ENCODE data around the gene ZNF407. TPM values are rescaled to one million over a fixed set of nuclear protein-coding genes. Genes with fewer than 3 reads are reported as not detected.

ZNF407 gene
- total and polyA plus RNA-seq, 2 of the 13 experiments (the other 11 are each of a cell fraction or from before 2014, with no cell fraction given): 2.3 to 8.7 TPM

DNA sequence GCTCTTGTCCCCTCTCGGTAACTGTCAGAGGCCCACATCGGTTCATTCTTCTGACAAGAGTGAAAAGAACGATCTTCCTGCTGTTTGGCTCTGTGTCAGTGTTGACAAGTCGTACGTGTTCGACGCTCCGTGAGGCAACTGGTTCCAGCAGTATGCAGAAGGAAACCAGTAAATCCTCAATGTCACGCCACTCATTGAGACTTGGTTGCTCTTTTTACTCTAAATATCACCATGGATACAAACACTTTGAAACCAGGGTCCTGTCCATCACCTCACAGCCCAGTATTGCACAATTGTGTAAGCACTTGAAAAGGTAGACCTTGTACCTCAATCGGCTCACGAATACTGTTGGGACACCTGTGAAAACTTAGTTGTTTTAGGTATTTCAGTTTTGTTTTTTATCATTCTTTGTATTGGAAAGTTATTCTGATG is 136.4 kb downstream of the ZNF407 start (continued):
- TF ChIP-seq CHD4 (IDR thresholded peaks at IDR 0.05; ENCODE audit: borderline replicate concordance, low read length) (no peak), SYNCRIP (IDR thresholded peaks at IDR 0.05; ENCODE audit: insufficient read depth, low read depth, low read length) (no peak), BCL6 (CRISPR knock-in tag; IDR thresholded peaks at IDR 0.05) (peak; percentile 56), KMT2B (CRISPR knock-in tag; IDR thresholded peaks at IDR 0.05) (no peak; the same call in 1 of the 2 replicates), RXRA (CRISPR knock-in tag; IDR thresholded peaks at IDR 0.05) (no peak; the same call in 1 of the 2 replicates), POGZ (CRISPR knock-in tag; IDR thresholded peaks at IDR 0.05) (peak; percentile 84), ZNF674 (CRISPR knock-in tag; IDR thresholded peaks at IDR 0.05; ENCODE audit: low read depth) (no peak), ZNF451 (CRISPR knock-in tag; IDR thresholded peaks at IDR 0.05) (no peak), ZNF569 (CRISPR knock-in tag; IDR thresholded peaks at IDR 0.05; ENCODE audit: borderline replicate concordance) (no peak), TCF7 (IDR thresholded peaks at IDR 0.05; ENCODE audit: low read depth) (peak; percentile 86), KDM5A (IDR thresholded peaks at IDR 0.05; ENCODE audit: borderline replicate concordance, low read length) (peak; percentile 32; the same call in 1 of the 2 replicates), PHF21A (CRISPR knock-in tag; IDR thresholded peaks at IDR 0.05) (peak; percentile 87), AKAP8 (CRISPR knock-in tag; IDR thresholded peaks at IDR 0.05) (no peak), ATF7 (IDR thresholded peaks at IDR 0.05) (no peak), ATF7 (CRISPR knock-in tag; IDR thresholded peaks at IDR 0.05) (no peak), PAXIP1 (CRISPR knock-in tag; conservative IDR thresholded peaks at IDR 0.05) (peak; percentile 95), PHF5A (CRISPR knock-in tag; IDR thresholded peaks at IDR 0.05; ENCODE audit: low read depth, unreplicated experiment) (no peak)
- TF ChIP-seq, protein P1, sequence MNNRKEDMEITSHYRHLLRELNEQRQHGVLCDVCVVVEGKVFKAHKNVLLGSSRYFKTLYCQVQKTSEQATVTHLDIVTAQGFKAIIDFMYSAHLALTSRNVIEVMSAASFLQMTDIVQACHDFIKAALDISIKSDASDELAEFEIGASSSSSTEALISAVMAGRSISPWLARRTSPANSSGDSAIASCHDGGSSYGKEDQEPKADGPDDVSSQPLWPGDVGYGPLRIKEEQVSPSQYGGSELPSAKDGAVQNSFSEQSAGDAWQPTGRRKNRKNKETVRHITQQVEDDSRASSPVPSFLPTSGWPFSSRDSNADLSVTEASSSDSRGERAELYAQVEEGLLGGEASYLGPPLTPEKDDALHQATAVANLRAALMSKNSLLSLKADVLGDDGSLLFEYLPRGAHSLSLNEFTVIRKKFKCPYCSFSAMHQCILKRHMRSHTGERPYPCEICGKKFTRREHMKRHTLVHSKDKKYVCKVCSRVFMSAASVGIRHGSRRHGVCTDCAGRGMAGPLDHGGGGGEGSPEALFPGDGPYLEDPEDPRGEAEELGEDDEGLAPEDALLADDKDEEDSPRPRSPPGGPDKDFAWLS (CRISPR knock-in tag; IDR thresholded peaks at IDR 0.05; ENCODE audit: borderline replicate concordance): no peak
- TF ChIP-seq, protein P2, sequence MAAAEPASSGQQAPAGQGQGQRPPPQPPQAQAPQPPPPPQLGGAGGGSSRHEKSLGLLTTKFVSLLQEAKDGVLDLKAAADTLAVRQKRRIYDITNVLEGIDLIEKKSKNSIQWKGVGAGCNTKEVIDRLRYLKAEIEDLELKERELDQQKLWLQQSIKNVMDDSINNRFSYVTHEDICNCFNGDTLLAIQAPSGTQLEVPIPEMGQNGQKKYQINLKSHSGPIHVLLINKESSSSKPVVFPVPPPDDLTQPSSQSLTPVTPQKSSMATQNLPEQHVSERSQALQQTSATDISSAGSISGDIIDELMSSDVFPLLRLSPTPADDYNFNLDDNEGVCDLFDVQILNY (CRISPR knock-in tag; conservative IDR thresholded peaks at IDR 0.05): no peak
- TF ChIP-seq, protein P3, sequence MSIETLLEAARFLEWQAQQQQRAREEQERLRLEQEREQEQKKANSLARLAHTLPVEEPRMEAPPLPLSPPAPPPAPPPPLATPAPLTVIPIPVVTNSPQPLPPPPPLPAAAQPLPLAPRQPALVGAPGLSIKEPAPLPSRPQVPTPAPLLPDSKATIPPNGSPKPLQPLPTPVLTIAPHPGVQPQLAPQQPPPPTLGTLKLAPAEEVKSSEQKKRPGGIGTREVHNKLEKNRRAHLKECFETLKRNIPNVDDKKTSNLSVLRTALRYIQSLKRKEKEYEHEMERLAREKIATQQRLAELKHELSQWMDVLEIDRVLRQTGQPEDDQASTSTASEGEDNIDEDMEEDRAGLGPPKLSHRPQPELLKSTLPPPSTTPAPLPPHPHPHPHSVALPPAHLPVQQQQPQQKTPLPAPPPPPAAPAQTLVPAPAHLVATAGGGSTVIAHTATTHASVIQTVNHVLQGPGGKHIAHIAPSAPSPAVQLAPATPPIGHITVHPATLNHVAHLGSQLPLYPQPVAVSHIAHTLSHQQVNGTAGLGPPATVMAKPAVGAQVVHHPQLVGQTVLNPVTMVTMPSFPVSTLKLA (IDR thresholded peaks at IDR 0.05): no peak
- TF ChIP-seq, protein P4, sequence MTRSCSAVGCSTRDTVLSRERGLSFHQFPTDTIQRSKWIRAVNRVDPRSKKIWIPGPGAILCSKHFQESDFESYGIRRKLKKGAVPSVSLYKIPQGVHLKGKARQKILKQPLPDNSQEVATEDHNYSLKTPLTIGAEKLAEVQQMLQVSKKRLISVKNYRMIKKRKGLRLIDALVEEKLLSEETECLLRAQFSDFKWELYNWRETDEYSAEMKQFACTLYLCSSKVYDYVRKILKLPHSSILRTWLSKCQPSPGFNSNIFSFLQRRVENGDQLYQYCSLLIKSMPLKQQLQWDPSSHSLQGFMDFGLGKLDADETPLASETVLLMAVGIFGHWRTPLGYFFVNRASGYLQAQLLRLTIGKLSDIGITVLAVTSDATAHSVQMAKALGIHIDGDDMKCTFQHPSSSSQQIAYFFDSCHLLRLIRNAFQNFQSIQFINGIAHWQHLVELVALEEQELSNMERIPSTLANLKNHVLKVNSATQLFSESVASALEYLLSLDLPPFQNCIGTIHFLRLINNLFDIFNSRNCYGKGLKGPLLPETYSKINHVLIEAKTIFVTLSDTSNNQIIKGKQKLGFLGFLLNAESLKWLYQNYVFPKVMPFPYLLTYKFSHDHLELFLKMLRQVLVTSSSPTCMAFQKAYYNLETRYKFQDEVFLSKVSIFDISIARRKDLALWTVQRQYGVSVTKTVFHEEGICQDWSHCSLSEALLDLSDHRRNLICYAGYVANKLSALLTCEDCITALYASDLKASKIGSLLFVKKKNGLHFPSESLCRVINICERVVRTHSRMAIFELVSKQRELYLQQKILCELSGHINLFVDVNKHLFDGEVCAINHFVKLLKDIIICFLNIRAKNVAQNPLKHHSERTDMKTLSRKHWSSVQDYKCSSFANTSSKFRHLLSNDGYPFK (CRISPR knock-in tag; IDR thresholded peaks at IDR 0.05; ENCODE audit: borderline replicate concordance): no peak
